Prostate gland (tissue), 2 donors: ENCODE data around the gene TMEM161A. TPM values are rescaled to one million over a fixed set of nuclear protein-coding genes. Genes with fewer than 3 reads are reported as not detected.
"Not testable (repeated sequence)": the region's sequence is repeated elsewhere in the genome, so short reads cannot be mapped to it uniquely, and the experiment has no call there.

Experiments used
- DNase-seq: peaks from one replicate; pipeline ENCODE4 v3.0.0-alpha.2; 2019; ENCODE audit warnings: low spot score
- H3K27ac ChIP-seq, 2 donors: fragments of 200-600 bp; sonication (generic); 2 replicates each; pipeline ENCODE4 v1.5.1; 2017 to 2019
- H3K27me3 ChIP-seq: fragments of 200-600 bp; sonication (generic); replicated peaks from 2 replicates; pipeline ENCODE4 v1.5.1; 2019; ENCODE audit not compliant: insufficient read depth
- H3K36me3 ChIP-seq, 2 donors: fragments of 200-600 bp; sonication (generic); 1 replicate in 1 of 2; 2 replicates in 1 of 2; pipeline versions ENCODE4 v1.5.1 to v1.8.1; 2017 to 2019
- H3K4me1 ChIP-seq: fragments of 200-600 bp; sonication (generic); replicated peaks from 2 replicates; pipeline ENCODE4 v1.5.1; 2019
- H3K4me3 ChIP-seq, 2 donors: fragments of 200-600 bp; sonication (generic); 2 replicates each; pipeline ENCODE4 v1.5.1; 2017 to 2019
- H3K9me3 ChIP-seq: fragments of 200-600 bp; sonication (generic); 2 replicates; pipeline ENCODE4 v1.5.1; 2017
- POLR2A ChIP-seq: fragments of 450-650 bp; IDR thresholded peaks from one replicate; pipeline ENCODE4 v1.6.1; 2016; ENCODE audit warnings: antibody characterized with exemption, mild to moderate bottlenecking
- POLR2AphosphoS5 ChIP-seq: sonication (generic); formaldehyde crosslinking; IDR thresholded peaks from one replicate; pipeline ENCODE4 v1.6.1; 2017; ENCODE audit warnings: antibody characterized with exemption
- WGBS: methylation state at CpG from one replicate; pipeline ENCODE4 v1.1.5; 2018; 5-methylcytosine and 5-hydroxymethylcytosine counted together
- intact Hi-C: fragments of 100-400 bp; cut with DNase I; formaldehyde crosslinking; loops from one replicate; pipeline ENCODE4 v1.14.2; 2022
- total RNA-seq, 2 donors: library from RNA; depleted of rRNA; stranded (reverse); fragments of >200 nt; gene quantifications; one replicate each; pipeline ENCODE4 v1.1.0, GENCODE V29; 2016
- TF ChIP-seq, protein P1 (sequence below), 4 experiments: fragments of 200-600 bp in 2 of 4; fragments of 450-650 bp in 2 of 4; sonication (generic) in 2 of 4; IDR thresholded peaks; 1 replicate in 3 of 4; 2 replicates in 1 of 4; pipeline ENCODE4 v1.5.1; 2016 to 2019; ENCODE audit warnings: antibody characterized with exemption in 4 of 4, mild to moderate bottlenecking in 2 of 4, moderate library complexity in 2 of 4

TMEM161A gene
- total RNA-seq, 2 donors from 2014 or later, result 24.0 to 40.9 TPM

GRCh38 chr19:19154768-19155494 lies 16.7 kb upstream of the TMEM161A start:
- intact Hi-C loops, result no loop called here
- no peak for DNase-seq
- H3K36me3 ChIP-seq, result no peaks in the 10 kb centered on the region
- no peak overlapping the region for H3K4me3 ChIP-seq
- no peak overlapping the region for H3K27ac ChIP-seq
- no peaks in the 10 kb centered on the region for H3K4me1 ChIP-seq
- no peaks in the 10 kb centered on the region for H3K9me3 ChIP-seq
- TF ChIP-seq, protein P1, sequence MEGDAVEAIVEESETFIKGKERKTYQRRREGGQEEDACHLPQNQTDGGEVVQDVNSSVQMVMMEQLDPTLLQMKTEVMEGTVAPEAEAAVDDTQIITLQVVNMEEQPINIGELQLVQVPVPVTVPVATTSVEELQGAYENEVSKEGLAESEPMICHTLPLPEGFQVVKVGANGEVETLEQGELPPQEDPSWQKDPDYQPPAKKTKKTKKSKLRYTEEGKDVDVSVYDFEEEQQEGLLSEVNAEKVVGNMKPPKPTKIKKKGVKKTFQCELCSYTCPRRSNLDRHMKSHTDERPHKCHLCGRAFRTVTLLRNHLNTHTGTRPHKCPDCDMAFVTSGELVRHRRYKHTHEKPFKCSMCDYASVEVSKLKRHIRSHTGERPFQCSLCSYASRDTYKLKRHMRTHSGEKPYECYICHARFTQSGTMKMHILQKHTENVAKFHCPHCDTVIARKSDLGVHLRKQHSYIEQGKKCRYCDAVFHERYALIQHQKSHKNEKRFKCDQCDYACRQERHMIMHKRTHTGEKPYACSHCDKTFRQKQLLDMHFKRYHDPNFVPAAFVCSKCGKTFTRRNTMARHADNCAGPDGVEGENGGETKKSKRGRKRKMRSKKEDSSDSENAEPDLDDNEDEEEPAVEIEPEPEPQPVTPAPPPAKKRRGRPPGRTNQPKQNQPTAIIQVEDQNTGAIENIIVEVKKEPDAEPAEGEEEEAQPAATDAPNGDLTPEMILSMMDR (IDR thresholded peaks at IDR 0.05), result no peak
- TF ChIP-seq POLR2AphosphoS5 (no peak), POLR2A (no peak)
- no peaks in the 10 kb centered on the region for H3K27me3 ChIP-seq
- WGBS, result 93% methylated on average over 6 of the region's 6 CpGs

- 87% methylated on average over 13 of the region's 13 CpGs for WGBS
- no peak for DNase-seq
- H3K36me3 ChIP-seq, result no peaks in the 10 kb centered on the region
- H3K27ac ChIP-seq, result no peak overlapping the region
- no peaks in the 10 kb centered on the region for H3K9me3 ChIP-seq
- H3K27me3 ChIP-seq, result no peaks in the 10 kb centered on the region
- no peak overlapping the region for H3K4me3 ChIP-seq
- TF ChIP-seq, protein P1 (IDR thresholded peaks at IDR 0.05), result no peak
- TF ChIP-seq POLR2AphosphoS5 (no peak), POLR2A (no peak)
- no peaks in the 10 kb centered on the region for H3K4me1 ChIP-seq
- intact Hi-C loops, result no loop called here
Measured at GRCh38 chr19:19152668-19153384, 14.5 kb upstream of the TMEM161A start.

DNA sequence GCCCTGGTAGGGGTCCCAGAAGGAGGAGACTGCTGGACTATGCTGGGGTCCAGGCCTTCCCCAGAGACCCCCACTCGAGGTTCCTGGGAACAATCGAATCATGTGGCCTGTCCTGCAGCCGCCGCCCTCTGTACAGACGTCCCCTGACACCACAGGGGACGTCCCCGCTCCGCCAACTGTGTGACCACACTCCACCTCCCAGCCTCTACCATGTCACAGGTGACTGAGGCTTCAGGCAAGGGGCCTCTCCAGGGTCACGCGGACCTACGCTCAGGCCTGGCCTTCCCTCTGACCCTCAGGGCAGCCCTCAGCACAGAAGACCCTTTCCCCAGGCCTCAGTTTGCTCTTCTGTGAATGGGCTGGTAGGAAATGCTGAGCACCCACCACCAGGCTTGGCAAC lies 13.1 kb upstream of the TMEM161A start:
- Histone ChIP-seq H3K36me3 (no peaks in the 10 kb centered on the region), H3K27ac (no peak overlapping the region), H3K4me1 (no peaks in the 10 kb centered on the region), H3K9me3 (no peaks in the 10 kb centered on the region), H3K27me3 (no peaks in the 10 kb centered on the region), H3K4me3 (no peak overlapping the region)
- intact Hi-C loops, result no loop called here
- DNase-seq, result no peak
- 78% methylated on average over 11 of the region's 11 CpGs for WGBS
- TF ChIP-seq POLR2A, result no peak
- TF ChIP-seq, protein P1 (IDR thresholded peaks at IDR 0.05), result no peak
- no peak for TF ChIP-seq POLR2AphosphoS5

GRCh38 chr19:19149435-19149834 lies 11.2 kb upstream of the TMEM161A start:
- H3K27ac ChIP-seq, result no peak overlapping the region
- DNase-seq, result no peak
- no peaks in the 10 kb centered on the region for H3K27me3 ChIP-seq
- no peak for TF ChIP-seq POLR2A
- TF ChIP-seq, protein P1 (IDR thresholded peaks at IDR 0.05), result no peak
- no peak for TF ChIP-seq POLR2AphosphoS5
- H3K4me3 ChIP-seq, result no peak overlapping the region
- WGBS, result 83% methylated on average over 2 of the region's 2 CpGs
- no peaks in the 10 kb centered on the region for H3K9me3 ChIP-seq
- intact Hi-C loops, result loop anchor here (5.0 to 10.0 kb wide), 2 partner anchors 75 to 343 kb away; no protein-coding TSS in a partner anchor
- H3K4me1 ChIP-seq, result no peaks in the 10 kb centered on the region
- no peaks in the 10 kb centered on the region for H3K36me3 ChIP-seq

DNA sequence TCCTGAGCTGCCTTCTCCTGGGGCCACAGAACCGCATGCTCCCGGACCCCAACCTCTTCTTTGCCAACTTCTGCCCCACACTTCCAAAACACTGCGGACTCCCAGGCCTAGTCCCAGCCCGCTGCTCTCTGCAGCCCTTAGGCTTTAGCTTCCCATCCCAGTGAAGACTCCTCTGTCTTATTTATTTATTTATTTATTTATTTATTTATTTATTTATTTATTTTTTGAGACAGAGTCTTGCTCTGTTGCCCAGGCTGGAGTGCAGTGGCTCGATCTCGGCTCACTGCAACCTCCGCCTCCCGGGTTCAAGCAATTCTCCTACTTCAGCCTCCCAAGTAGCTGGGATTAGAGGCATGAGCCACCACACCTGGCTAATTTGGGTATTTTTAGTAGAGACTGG lies 10.2 kb upstream of the TMEM161A start:
- intact Hi-C loops, result loop anchor here (5.0 to 10.0 kb wide), 2 partner anchors 76 to 344 kb away; no protein-coding TSS in a partner anchor

More for the DNA sequence above, 10.2 kb upstream of the TMEM161A start:
- not testable (repeated sequence) for H3K27me3 ChIP-seq, H3K9me3 ChIP-seq, H3K4me3 ChIP-seq, H3K36me3 ChIP-seq, DNase-seq, H3K27ac ChIP-seq, H3K4me1 ChIP-seq
- 96% methylated on average over 8 of the region's 8 CpGs for WGBS
